GM21367 (cell line): ENCODE results near the gene REXO5.
"Not testable (repeated sequence)": the region's sequence is repeated elsewhere in the genome, so short reads cannot be mapped to it uniquely, and the experiment has no call there.

Source experiments
- ATAC-seq: cut with Tn5 transposase; IDR thresholded peaks from one replicate; pipeline ENCODE4 v1.9.1; 2021; ENCODE audit not compliant: unreplicated experiment

Gene REXO5, protein sequence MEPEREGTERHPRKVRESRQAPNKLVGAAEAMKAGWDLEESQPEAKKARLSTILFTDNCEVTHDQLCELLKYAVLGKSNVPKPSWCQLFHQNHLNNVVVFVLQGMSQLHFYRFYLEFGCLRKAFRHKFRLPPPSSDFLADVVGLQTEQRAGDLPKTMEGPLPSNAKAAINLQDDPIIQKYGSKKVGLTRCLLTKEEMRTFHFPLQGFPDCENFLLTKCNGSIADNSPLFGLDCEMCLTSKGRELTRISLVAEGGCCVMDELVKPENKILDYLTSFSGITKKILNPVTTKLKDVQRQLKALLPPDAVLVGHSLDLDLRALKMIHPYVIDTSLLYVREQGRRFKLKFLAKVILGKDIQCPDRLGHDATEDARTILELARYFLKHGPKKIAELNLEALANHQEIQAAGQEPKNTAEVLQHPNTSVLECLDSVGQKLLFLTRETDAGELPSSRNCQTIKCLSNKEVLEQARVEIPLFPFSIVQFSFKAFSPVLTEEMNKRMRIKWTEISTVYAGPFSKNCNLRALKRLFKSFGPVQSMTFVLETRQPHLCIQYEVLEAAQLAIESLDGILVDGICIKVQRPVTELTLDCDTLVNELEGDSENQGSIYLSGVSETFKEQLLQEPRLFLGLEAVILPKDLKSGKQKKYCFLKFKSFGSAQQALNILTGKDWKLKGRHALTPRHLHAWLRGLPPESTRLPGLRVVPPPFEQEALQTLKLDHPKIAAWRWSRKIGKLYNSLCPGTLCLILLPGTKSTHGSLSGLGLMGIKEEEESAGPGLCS

DNA sequence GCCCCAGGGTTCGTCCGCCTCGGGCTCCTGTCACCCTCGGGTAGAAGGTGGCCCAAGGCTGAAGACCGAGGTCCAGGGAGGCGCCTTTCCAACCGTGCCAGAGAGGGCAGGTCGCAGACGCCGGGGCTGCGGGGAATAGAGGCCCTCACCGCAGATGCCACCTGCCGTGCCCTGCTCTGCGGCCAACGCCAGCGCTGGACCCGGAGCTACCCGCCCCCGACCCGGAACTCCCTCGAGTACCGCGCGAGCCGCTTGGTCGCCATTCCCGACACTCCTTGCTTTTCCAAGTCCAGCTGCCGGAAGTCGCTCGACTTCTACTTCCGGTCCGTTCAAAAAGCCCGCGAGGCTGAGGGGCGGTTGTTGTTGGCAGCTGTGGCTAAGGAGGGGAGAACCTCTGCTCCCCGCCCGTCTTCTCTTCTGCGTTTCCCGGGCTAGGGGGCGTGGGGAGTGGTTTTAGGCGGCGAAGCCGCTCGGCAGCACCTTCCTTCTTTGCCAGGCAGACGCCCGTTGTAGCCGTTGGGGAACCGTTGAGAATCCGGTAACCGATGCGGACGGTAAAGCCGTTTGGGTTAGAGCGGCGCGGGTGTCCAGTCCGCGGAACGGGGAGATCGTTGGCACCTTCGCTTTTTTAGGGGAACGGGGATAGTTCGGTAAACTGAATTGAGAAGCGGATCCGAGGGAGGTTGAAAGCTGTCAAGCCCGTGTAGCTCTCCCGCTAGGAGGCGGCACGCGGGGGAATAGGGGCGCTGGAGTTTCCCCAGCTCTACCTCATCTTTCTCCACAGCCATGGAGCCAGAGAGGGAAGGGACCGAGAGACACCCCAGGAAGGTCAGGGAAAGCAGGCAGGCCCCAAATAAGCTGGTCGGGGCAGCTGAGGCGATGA lies at the start of gene REXO5, which contains the start of gene ERI2:
REXO5 (plus strand) TSS at position 360 of the 883 bp plus-strand sequence; CDS start at position 787, 427 bp downstream.
ERI2 (minus strand) TSS at position 305 of the 883 bp plus-strand sequence; CDS start at position 263, 42 bp downstream.
- ATAC-seq: peak; percentile 59

DNA sequence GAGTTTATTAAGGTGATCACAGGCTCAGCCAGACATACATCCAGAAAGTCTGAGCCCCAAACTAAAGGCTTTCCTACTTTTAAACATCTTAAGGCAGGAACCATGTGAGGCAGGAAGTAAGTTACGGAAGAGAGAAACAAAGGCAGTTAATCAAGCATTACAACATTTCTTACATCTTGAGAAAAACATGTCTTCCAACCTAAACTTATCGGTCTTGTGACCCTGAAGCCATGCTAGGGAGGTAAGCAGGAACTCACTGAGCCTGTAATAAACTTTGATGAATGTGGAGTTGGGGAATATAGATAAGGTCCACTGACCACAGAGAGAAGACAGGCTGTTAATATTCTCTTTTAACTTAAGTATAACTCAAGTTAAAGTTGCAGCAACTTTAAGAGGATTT lies 46.0 kb upstream of the REXO5 start:
- ATAC-seq: no peak

DNA sequence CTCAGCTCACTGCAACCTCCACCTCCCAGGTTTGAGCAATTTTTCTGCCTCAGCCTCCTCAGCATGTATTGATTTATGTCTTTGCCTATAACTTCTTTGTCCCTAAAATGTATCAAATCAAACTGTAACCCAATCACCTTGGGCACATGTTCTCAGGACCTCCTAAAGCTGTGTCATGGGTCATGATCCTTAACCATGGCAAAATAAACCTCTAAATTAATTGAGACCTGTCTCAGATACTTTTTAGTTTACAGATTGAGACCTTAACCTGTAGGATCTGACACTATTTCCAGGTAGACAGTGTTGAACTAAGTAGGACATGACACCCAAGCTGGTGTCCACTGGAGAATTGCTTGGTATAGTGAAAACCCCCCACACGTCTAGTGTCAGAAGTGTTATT lies 45.2 kb upstream of the REXO5 start:
- no peak for ATAC-seq

DNA sequence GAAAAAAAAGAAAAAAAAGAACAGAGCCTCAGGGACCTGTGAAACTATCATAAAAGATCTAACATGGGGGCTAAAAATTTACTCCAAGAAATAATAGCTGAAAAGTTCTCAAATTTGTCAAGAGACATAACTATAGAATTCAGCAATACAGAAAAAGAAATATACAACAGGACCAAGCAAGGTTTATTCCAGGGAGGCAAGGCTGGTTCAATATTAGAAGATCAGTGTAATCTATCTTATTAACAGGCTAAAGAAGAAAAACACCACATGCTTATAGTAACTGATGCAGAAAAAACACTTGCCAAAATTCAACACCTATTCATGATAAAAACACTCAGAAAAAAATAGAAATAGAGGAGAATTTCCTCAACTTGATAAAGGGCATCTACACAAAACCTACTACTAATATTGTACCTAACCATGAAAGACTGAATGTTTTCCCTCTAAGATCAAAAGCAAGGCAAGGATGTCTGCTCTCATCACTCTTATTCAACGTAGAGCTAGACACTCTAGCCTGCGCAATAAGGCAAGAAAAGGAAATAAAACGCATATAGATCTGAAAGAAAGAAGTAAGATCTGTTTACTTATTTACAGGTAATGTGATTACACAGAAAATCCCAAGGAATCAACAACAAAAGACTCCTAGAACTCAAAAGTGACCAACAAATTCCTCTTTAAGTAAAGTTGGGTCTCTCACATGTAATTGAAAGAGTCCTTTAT lies 43.8 kb upstream of the REXO5 start:
- no peak for ATAC-seq

DNA sequence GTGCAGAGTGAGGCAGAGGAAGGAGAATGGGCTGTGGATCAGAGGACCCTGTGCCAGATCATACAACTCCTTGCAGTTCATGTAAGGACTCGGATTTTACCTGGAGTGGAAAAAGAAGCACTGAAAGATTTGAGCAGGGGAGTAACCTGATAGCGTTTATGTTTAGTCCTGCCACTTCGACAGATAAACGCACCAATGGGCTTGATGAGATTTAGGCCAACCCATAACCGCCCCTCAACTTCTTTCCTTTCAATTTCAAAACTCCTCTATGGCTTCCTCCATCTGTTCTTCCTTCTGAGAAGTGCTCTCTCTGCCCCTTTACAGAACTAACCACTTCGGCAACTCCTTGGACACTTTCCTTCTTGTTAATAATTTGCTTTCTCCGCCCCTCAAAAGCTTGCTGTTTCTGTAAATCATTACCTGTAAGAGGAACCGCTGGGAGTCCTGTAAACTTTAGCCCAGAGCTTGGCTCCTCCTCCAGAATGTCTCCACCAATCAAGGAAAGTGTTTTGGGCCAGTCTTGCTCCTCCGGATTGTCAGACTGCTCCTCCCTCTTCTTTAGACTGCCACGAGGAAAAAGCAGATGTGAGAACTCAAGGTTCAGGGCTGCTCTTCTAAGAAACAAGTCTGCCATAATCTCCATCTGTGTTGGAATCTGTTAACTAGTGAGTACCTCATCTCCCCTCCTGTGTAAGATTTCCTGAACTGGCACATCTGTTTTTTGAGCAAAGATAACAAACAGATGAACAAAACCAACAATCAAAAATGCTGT lies 42.7 kb upstream of the REXO5 start, which contains the start of gene ACSM3:
ACSM3 (plus strand) TSS at position 554 of the 772 bp plus-strand sequence. CDS start 6,021 bp downstream, outside the sequence.
- ATAC-seq: peak; percentile 97

DNA sequence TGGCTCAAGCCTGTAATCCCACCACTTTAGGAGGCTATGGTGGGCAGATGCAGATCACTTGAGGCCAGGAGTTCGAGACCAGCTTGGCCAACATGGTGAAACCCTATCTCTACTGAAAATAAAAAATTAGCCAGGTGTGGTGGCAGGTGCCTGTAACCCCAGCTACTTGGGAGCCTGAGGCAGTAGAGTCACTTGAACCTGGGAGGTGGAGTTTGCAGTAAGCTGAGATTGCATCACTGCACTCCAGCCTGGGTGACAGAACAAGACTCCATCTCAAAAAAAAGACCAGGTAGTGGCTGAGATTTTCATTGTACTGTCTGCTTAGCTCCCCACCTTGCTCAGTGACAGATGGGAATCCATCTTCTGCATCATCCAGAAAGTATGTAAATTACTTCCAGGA lies 41.9 kb upstream of the REXO5 start:
- ATAC-seq: not testable (repeated sequence)

DNA sequence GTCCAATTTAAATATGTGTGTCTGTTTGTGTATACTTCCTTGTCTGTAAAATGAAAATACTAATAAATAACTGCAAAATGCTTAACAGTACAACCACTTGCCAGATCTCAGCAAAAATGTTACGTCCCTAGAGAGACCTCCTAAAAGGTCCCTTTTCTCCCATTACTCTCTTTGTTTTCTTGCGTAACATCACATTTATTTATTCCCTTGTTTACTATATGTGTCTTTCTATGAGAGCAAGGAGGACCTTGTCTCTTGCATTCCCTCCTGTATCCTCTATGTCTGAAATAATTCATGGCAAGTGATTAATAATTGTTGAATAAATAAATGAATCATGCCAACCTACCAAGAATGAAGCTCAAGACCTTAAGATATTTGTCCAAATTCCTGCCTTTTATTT lies 40.6 kb upstream of the REXO5 start:
- no peak for ATAC-seq

DNA sequence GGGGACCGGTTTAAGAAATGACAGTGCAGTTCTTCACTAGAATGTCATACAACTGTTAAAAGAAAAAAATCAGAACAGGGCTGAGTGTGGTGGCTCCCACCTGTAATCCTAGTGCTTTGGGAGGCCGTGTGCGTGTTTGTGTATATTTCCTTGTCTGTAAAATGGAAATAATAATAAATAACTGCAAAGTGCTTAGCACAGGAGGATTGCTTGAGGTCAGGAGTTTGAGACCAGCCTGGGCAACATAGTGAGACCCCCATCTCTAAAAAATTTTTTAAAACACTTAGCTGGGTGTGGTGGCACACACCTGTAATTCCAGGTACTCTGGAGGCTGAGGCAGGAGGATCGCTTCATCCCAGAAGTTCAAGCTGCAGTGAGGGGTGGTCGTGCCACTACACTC lies 40.0 kb upstream of the REXO5 start:
- no peak for ATAC-seq

DNA sequence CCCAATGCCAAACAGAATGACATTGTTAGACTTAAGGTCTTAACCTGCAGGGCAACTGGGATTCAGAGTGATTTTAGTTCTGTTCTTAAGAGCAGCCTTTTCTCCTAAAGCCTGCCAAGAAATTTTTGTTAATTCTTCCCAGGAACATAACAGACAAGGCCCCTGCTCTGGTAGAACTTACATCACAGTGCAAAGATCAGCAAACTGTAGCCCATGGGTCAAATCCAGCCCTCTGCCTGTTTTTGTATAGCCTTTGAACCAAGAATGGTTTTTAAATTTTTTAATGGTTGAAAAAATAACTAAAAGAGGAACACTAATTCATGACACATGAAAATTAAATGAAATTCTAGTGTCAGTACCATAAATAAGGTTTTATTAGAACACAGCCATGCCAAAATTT lies 38.8 kb upstream of the REXO5 start:
- no peak for ATAC-seq

DNA sequence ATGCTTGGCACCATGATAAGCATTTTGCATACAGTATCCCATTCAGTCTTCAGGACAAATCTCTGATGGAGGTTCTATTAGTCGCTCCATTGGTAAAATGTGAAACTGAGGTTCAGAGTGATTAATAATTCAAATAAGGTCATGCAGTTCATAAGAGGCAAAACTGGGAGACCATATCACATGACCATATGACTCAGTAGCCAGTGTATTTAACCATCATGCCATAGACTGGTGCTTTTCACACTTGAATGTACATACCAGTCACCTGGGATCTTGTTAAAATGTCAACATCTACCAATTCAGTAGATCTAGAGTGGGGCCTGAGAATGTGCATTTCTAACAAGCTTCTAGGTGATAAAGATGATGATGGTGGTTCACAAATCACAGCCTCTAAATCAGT lies 38.2 kb upstream of the REXO5 start:
- ATAC-seq: no peak

DNA sequence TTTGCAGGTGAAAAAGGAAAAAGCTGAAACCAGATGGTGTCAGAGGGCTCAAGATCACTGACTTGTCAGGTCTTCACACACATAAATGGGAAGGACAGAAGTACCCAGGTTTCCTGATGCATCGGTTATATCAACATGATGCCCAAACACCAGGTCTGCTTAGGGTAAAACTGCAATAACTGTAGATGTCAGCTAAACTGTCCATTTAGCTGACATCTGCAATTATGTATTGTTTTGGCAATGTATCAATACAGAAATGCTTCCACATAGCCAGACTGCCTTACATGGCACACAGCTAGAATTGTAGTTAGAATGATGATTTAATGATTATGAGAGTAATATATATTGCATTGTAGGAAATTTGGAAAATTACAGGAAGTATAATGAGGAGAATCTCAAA lies 37.5 kb upstream of the REXO5 start:
- no peak for ATAC-seq

DNA sequence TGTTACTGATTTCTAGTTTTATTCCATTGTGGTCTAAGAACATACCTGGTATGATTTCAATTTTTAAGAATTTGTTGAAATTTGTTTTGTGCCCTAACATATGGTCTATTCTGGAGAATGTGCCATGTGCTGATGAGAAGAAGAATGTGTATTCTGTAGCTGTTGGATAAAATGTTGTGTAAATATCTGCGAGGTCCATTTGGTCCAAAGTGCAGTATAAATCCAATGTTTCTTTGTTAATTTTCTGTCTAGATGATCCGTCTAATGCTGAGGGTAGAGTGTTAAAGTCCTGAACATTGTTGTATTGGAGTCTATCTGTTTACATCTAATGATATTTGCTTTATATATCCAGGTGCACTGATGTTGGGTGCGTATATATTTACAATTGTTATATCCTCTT lies 32.6 kb upstream of the REXO5 start:
- ATAC-seq: no peak

DNA sequence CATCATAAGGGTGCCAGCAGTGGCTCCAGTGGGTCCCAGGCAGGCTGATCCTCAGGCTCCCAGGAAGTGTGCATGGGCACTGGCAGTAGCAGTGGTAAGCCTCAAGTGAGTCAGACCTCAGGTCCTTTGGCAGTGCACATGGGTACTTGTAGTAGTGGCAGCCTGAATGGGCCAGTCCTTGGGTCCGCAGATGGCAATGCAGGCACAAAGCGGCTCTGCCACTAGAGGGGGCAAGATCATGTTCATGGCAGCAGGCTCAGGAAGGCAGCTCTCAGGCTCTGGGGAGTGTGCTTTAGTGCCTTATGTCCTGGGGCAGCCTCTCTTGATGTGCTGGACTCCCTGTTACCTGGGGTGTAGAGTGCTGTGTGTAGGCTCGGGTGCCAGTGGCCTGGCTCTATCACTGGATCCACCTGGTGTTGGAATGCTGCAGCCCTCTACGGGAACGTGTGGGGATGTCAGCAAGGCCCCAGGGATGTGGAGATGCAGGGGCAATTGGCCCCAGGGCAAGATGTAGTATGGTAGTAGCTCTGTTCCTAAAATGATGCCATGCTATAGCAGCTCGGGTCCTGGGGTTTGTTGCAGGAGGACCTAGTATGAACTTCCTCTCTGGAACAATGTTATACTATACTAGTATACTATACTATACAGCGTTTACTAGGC lies 31.5 kb upstream of the REXO5 start:
- no peak for ATAC-seq

DNA sequence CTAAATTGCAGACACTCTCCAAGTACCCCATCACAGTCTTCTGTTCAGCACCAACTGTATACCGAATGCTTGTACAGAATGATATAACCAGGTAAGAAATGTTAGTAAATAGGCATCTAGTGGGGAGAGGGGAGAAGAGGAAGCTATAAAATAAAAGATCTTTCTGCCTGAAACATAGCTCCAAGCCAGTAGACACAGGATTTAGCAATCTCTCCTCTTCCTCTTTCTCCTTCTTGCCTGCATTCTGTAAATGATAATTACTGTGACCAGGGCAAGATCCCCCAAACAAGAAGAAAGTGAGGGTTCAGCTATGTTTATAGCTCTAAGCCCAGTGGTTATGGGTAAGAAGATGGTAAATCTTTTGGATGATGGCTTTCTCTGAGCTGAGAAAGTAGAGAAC lies 24.6 kb upstream of the REXO5 start:
- ATAC-seq: no peak

DNA sequence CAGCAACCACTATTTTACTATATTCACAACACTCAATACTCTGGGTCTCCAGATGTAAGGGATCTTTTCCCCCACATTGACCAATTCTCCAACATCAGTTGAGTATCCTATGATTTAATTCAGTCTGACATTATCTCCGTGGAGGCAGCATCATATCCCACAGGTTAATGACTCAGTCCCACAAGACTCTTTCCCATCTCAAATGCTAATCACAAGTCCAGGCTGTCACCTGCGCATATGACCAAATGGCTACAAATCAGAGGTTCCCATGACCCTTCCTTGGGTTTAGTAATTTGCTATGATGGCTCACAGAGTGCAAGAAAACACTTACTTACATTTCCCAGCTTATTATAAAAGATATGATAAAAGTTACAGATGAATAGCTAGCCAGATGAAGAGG lies 23.9 kb upstream of the REXO5 start:
- ATAC-seq: no peak

DNA sequence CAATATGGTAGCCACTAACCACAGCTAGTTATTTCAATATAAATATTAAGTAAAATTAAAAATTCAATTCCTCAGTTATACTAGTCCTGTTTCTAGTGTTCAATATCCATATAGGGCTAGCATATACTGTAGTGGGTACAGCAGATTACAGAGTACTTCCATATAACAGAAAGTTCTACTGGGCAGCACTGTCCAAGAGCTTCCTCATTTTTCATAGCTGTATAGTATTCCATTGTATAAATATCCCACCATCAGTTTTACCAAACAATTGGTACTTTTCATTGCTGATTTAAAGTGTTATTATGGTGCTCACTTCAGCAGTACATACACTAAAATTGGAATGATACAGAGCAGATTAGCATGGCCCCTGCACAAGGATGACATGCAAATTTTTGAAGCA lies 22.1 kb upstream of the REXO5 start:
- no peak for ATAC-seq

DNA sequence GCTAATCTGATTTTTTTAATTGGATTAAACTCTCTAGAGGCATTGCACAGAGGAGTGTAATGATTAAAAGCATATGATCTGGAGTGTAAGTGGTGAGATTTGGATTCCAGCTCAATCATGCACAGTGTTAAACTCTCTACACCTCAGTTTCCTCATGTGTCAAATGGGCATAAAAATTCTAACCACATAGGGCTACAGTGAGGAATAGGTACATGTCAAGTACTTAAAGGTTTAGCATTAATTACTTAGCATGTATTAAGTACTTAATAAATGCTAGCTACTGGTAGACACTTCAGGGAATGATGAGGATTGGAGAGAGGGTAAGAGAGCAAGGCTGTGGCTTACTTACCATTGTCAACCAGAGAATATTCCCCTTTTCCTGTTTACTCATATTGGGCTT lies 17.2 kb upstream of the REXO5 start:
- no peak for ATAC-seq

DNA sequence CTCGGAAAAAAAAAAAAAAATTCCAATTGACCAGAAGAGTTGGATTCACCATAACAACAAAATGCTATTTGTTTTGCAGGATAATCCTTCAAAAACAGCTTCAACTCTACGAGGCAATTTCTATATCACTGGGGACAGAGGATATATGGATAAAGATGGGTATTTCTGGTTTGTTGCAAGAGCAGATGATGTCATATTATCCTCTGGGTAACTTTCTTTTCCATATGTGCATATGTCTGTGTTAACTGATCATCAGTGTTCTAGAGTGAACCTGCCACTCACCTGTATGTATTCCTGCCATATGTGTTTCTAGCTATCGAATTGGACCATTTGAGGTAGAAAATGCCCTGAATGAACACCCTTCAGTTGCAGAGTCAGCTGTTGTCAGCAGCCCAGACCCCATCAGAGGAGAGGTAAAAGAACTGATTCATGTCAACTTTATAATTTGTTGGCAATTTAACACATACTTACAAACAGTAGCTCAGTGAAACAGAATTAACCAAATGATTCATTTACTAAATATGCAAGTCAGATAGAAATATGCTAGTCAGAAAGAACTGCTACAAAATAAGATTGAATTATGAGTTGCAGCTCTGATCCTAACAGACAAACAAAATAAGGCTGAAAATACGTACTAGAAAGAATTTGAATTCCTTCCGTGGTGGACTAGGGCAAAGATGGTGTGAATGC lies 14.3 kb upstream of the REXO5 start:
- ATAC-seq: no peak

DNA sequence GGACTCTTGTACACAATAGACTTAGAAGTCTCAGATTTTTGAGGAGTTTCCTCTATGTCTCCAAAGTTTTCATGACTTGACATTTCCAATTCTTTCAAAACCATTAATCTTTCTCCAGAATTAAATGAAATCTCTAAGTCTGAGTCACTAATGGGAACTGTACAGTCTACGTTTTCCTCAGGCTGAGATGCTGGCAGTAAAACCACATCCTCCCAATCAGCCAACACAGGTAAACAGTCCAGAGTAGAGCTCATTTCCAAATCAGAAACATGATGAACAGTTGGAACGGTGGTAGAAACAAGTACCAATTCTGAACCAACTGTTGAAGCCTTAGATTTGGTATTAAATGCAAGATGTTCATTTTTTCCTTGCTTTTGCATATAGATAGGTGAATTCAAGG lies 8.0 kb upstream of the REXO5 start:
- no peak for ATAC-seq
